Activated CD8-positive, alpha-beta memory T cell treated with anti-CD3 and anti-CD28 coated beads, Interleukin-2, amount 50 U/mL, for 1 hour (primary cell): ENCODE measurements around the gene PRAC1.

Experiments
- DNase-seq: peaks from one replicate; pipeline ENCODE4 v3.0.0-alpha.2; 2020; ENCODE audit errors: extremely low read depth

The PRAC1 gene

GRCh38 chr17:48747445-48748363 lies 25.4 kb upstream of the PRAC1 start:
- no peak for DNase-seq

GRCh38 chr17:48746916-48747444 lies 24.7 kb upstream of the PRAC1 start:
- no peak for DNase-seq

- no peak for DNase-seq
Observed at GRCh38 chr17:48745381-48746275, 23.3 kb upstream of the PRAC1 start.

- DNase-seq: no peak
Observed at GRCh38 chr17:48740537-48740936, 18.2 kb upstream of the PRAC1 start.

- no peak for DNase-seq
Observed at GRCh38 chr17:48738803-48739526, 16.6 kb upstream of the PRAC1 start.

- no peak for DNase-seq
Observed at GRCh38 chr17:48738424-48738802, 16.1 kb upstream of the PRAC1 start.

GRCh38 chr17:48737330-48738043 lies 15.2 kb upstream of the PRAC1 start:
- no peak for DNase-seq

- no peak for DNase-seq
Observed at GRCh38 chr17:48735062-48735351, 12.7 kb upstream of the PRAC1 start.

GRCh38 chr17:48734333-48735061 lies 12.2 kb upstream of the PRAC1 start:
- no peak for DNase-seq

GRCh38 chr17:48733632-48734328 lies 11.5 kb upstream of the PRAC1 start:
- DNase-seq: no peak

- DNase-seq: no peak
Observed at GRCh38 chr17:48732688-48733629, 10.6 kb upstream of the PRAC1 start.

GRCh38 chr17:48731355-48731754 lies 9.0 kb upstream of the PRAC1 start:
- no peak for DNase-seq

GRCh38 chr17:48730240-48730550 lies 7.9 kb upstream of the PRAC1 start:
- no peak for DNase-seq

GRCh38 chr17:48729335-48730239 lies 7.3 kb upstream of the PRAC1 start:
- no peak for DNase-seq

GRCh38 chr17:48728232-48729231 lies 6.2 kb upstream of the PRAC1 start, which contains the start of gene HOXB13:
Gene HOXB13, minus strand, starts transcription at chr17:48728750. Its CDS starts 157 bp downstream, at chr17:48728593.
- DNase-seq: no peak

- no peak for DNase-seq
Observed at GRCh38 chr17:48727415-48728175, 5.3 kb upstream of the PRAC1 start.
